Chondrocyte (in vitro differentiated cells): ENCODE data around the gene SAA4. TPM values are rescaled to one million over a fixed set of nuclear protein-coding genes. Genes with fewer than 3 reads are reported as not detected.
"Not testable (repeated sequence)": the region's sequence is repeated elsewhere in the genome, so short reads cannot be mapped to it uniquely, and the experiment has no call there.

Experiments
- DNase-seq: peaks from one replicate; pipeline ENCODE4 v3.0.0; 2021; ENCODE audit warnings: mixed read lengths, low spot score
- H3K27ac Mint-ChIP-seq: one replicate; pipeline ENCODE4 v1.8.0; 2021; ENCODE audit warnings: mild to moderate bottlenecking, moderate library complexity, mixed read lengths; ENCODE audit not compliant: unreplicated experiment
- H3K27me3 Mint-ChIP-seq: 2 replicates; pipeline ENCODE4 v1.8.0; 2021; ENCODE audit warnings: low read depth, mixed read lengths
- H3K36me3 Mint-ChIP-seq: 2 replicates; pipeline ENCODE4 v1.8.0; 2021; ENCODE audit warnings: low read depth, mixed read lengths
- H3K4me1 Mint-ChIP-seq: 2 replicates; pipeline ENCODE4 v1.8.0; 2021; ENCODE audit warnings: low read depth, mild to moderate bottlenecking, mixed read lengths
- H3K4me3 Mint-ChIP-seq: one replicate; pipeline ENCODE4 v1.8.0; 2021; ENCODE audit warnings: mild to moderate bottlenecking, moderate library complexity, mixed read lengths; ENCODE audit not compliant: unreplicated experiment
- H3K9me3 Mint-ChIP-seq: 2 replicates; pipeline ENCODE4 v1.8.0; 2021; ENCODE audit warnings: low read depth, mixed read lengths
- total RNA-seq: library from RNA; stranded (reverse); gene quantifications from 3 replicates; pipeline ENCODE4 v1.2.1, GENCODE V29; 2021
- TF ChIP-seq, protein P1 (sequence below): fragments of 200-600 bp; sonication (generic); IDR thresholded peaks from 2 replicates; pipeline ENCODE4 v1.5.0; 2021; ENCODE audit warnings: antibody characterized with exemption, mild to moderate bottlenecking, moderate library complexity

Gene SAA4
- total RNA-seq, 1 donor from 2014 or later = not detected

DNA sequence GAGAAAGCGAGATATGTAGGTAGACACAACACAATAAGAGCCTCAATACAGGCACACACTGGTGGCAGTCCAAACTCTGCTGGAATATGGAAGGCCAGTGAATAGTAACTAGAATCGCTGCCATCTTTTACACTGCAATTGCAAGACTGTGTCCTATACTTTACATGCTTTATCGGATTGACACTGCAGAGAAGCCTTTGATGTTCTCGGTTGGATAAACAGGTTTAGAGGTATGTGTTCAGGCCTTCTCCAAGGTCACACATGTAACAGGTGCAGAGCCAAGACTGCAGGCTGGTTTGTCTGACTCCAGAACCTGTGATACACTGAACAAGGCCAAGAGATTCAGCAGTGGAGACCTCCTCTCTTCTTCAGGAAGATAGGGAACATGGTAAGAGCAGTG, 34.6 kb upstream of the SAA4 start:
- Mint-ChIP-seq H3K27me3 (no peaks in the 10 kb centered on the region), H3K4me3 (no peak overlapping the region), H3K36me3 (peaks cover 8% of the 10 kb centered on the region), H3K4me1 (no peaks in the 10 kb centered on the region), H3K9me3 (no peaks in the 10 kb centered on the region), H3K27ac (no peak overlapping the region)
- no peak for DNase-seq
- TF ChIP-seq, protein P1, sequence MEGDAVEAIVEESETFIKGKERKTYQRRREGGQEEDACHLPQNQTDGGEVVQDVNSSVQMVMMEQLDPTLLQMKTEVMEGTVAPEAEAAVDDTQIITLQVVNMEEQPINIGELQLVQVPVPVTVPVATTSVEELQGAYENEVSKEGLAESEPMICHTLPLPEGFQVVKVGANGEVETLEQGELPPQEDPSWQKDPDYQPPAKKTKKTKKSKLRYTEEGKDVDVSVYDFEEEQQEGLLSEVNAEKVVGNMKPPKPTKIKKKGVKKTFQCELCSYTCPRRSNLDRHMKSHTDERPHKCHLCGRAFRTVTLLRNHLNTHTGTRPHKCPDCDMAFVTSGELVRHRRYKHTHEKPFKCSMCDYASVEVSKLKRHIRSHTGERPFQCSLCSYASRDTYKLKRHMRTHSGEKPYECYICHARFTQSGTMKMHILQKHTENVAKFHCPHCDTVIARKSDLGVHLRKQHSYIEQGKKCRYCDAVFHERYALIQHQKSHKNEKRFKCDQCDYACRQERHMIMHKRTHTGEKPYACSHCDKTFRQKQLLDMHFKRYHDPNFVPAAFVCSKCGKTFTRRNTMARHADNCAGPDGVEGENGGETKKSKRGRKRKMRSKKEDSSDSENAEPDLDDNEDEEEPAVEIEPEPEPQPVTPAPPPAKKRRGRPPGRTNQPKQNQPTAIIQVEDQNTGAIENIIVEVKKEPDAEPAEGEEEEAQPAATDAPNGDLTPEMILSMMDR = no peak

DNA sequence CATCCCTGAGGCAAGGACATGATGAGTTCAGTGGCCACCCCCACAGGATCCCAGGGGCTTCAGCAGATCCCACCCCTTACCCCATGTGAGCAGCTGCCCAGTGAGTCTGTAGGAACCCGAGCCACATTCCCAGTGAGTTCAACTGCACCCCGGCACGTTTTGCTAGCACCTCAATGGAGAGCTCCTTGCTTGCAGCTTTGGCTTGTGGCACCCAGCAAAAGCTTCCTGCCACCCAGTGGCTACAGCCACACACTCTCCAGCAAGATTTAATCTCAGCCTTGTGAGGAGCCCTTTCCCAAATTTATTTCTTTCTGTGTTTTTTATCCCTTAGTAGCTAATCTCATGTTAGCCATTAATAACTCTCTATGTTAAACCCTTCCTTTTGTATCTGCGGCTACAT, 33.5 kb upstream of the SAA4 start:
- DNase-seq = no peak
- Mint-ChIP-seq H3K27ac (no peak overlapping the region), H3K36me3 (peaks cover 6% of the 10 kb centered on the region), H3K9me3 (no peaks in the 10 kb centered on the region), H3K27me3 (no peaks in the 10 kb centered on the region), H3K4me3 (no peak overlapping the region), H3K4me1 (no peaks in the 10 kb centered on the region)
- TF ChIP-seq, protein P1 = peak; percentile 37

DNA sequence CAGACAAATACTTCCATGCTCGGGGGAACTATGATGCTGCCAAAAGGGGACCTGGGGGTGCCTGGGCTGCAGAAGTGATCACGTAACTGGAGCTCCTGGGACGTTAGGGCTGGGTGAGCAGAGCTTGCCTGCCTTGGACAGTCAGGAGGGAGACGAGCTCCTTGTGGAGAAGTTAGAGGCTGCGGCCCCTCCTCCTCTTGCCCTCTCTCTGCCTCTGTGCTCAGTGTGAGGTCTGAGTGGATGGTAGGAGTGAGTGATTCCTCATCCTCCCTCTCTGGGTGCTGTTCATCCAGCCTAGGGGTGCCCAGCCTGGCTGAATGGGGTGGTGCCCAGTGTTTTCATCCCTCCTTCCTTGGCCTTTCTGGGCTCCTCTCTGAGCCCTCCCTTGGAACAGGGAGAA, 32.6 kb upstream of the SAA4 start:
- not testable (repeated sequence) for H3K9me3 Mint-ChIP-seq, H3K27me3 Mint-ChIP-seq, H3K4me3 Mint-ChIP-seq, DNase-seq, H3K27ac Mint-ChIP-seq, H3K4me1 Mint-ChIP-seq, H3K36me3 Mint-ChIP-seq

DNA sequence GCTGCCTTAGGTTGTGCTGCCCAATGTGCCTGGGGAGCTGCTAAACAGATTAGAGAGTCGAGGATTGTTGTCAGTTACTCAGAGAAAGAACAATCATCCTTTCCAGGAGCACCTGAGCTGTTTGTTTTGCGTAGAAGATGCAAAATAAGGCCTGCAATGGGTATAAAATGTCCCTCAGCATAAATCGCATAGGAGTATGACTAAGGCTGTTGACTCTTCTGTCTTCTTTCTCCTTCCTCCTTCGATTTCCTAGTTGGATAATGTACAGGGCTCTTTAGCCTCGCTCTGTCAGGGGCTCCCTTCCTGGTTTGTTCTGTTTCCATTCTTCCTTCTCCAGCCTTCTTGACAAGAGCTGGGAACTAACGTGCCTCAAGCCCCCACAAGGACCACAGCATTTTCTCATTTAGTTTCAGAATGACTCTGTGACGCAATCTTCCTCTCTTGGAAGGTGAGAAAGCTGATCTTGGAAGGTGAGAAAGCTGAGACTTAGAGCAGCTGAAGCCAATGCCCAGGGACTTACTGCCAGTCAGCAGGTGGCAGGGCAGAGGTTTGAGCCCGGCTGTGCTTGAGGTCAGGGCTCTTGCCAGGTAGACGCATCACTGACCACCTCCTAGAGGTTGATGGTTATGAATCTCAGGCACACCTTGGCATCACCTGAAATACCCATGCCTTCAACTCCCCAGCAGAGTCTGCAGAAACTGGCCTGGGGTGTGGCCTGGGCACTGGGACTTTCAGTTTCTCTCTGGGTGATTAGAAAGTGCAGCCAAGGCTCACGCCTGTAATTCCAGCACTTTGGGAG, 30.9 kb upstream of the SAA4 start:
- not testable (repeated sequence) for H3K9me3 Mint-ChIP-seq, H3K27ac Mint-ChIP-seq, H3K36me3 Mint-ChIP-seq, DNase-seq, H3K4me1 Mint-ChIP-seq, H3K27me3 Mint-ChIP-seq, H3K4me3 Mint-ChIP-seq

DNA sequence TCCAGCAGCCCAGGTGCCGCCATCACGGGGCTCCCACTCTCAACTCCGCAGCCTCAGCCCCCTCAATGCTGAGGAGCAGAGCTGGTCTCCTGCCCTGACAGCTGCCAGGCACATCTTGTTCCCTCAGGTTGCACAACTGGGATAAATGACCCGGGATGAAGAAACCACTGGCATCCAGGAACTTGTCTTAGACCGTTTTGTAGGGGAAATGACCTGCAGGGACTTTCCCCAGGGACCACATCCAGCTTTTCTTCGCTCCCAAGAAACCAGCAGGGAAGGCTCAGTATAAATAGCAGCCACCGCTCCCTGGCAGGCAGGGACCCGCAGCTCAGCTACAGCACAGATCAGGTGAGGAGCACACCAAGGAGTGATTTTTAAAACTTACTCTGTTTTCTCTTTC, 29.3 kb upstream of the SAA4 start, which contains the start of gene SAA1:
Gene SAA1 (plus strand): TSS at position 316 of the 400 bp plus-strand sequence. CDS start 624 bp downstream, outside the sequence.
- Mint-ChIP-seq H3K4me3 (no peak within 1 kb of the TSS), H3K27ac (no peak within 1 kb of the TSS), H3K27me3 (no peaks in the 10 kb centered on the region), H3K4me1 (no peaks in the 10 kb centered on the region), H3K36me3 (no peaks in the 10 kb centered on the region), H3K9me3 (no peaks in the 10 kb centered on the region)
- DNase-seq = no peak
- TF ChIP-seq, protein P1 = no peak

DNA sequence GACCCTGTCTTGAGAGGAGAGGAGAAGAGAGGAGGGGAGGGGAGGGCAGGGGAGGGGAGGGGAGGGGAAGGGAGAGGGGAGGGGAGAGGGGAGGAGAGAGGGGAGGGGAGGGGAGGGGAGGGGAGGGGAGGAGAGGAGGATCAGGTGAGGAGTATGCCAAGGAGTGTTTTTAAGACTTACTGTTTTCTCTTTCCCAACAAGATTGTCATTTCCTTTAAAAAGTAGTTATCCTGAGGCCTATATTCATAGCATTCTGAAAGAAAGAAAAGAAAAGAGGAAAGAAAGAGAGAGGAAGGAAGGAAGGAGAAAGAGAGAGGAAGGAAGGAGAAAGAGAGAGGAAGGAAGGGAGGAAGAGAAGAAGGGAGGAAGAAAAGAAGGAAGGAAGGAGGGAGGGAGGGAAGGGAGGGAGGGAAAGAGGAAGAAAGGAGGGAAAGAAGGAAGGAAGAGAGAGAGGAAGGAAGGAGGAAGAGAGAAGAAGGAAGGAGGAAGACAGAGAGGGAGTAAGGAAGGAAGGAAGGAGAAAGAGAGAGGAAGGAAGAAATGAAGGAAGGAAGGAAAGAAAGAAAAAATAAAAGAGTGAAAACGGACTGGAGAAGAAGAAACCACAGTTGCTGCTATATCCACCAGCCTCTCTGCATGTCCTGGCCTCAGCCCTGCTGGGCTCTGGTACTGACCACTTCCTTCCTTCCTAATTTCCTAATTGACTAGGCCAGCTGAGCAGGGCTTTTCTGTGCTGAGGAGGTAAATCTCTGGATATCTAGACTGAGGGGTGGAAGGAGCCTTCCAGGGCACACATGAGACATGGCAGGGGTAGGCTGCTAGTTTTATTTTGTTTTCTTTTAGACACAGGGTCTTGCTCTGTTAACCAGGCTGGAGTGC, 28.3 kb upstream of the SAA4 start:
- H3K36me3 Mint-ChIP-seq = no peaks in the 10 kb centered on the region
- H3K27me3 Mint-ChIP-seq = no peaks in the 10 kb centered on the region
- H3K4me3 Mint-ChIP-seq = no peak overlapping the region
- TF ChIP-seq, protein P1 = no peak
- no peaks in the 10 kb centered on the region for H3K4me1 Mint-ChIP-seq
- no peak for DNase-seq
- H3K9me3 Mint-ChIP-seq = no peaks in the 10 kb centered on the region
- no peak overlapping the region for H3K27ac Mint-ChIP-seq
